NCI-H460 (cell line): ENCODE data around the gene ARNT2. TPM values are rescaled to one million over a fixed set of nuclear protein-coding genes. Genes with fewer than 3 reads are reported as not detected.
"Not testable (repeated sequence)": the region's sequence is repeated elsewhere in the genome, so short reads cannot be mapped to it uniquely, and the experiment has no call there.

Experiments used
- DNase-seq: peaks from one replicate; pipeline ENCODE4 v3.0.0-alpha.2; 2016; ENCODE audit warnings: low read depth; ENCODE audit errors: extremely low read depth
- total RNA-seq: library from RNA; depleted of rRNA; stranded (reverse); fragments of >200 nt; shearing (Covaris generic); gene quantifications from 2 replicates; pipeline ENCODE4 v1.2.3, GENCODE V29; 2014; rRNA removed

The ARNT2 gene
- total RNA-seq, 1 experiment from 2014 or later, result 1.0 TPM

- no peak for DNase-seq
Measured at GRCh38 chr15:80639168-80639555, 235.0 kb downstream of the ARNT2 start.

- DNase-seq, result no peak
Measured at GRCh38 chr15:80640531-80641121, 236.4 kb downstream of the ARNT2 start.

- DNase-seq, result no peak
Measured at GRCh38 chr15:80641384-80641783, 237.2 kb downstream of the ARNT2 start.

GRCh38 chr15:80643431-80643951 lies 239.3 kb downstream of the ARNT2 start:
- no peak for DNase-seq

GRCh38 chr15:80645494-80646065 lies 241.4 kb downstream of the ARNT2 start:
- DNase-seq, result no peak

GRCh38 chr15:80647424-80647823 lies 243.2 kb downstream of the ARNT2 start:
- not testable (repeated sequence) for DNase-seq

Other genes with a start within 250 kb of the ARNT2 start
- not detected in 2 replicates for gene CTXND1, start 152.2 kb upstream of the ARNT2 start, total RNA-seq